GM23248 (cell line): ENCODE results near the gene ZNF831. TPM values are rescaled to one million over a fixed set of nuclear protein-coding genes. Genes with fewer than 3 reads are reported as not detected.

ENCODE experiments used
- DNase-seq: peaks from one replicate; pipeline ENCODE4 v3.0.0-alpha.2; 2015
- H2AFZ ChIP-seq: fragments of 200-600 bp; sonication (generic); 2 replicates; pipeline ENCODE4 v1.6.1; 2016; ENCODE audit warnings: antibody characterized with exemption
- H3F3A ChIP-seq: fragments of 200-600 bp; sonication (generic); 2 replicates; pipeline ENCODE4 v1.6.1; 2016; ENCODE audit warnings: mild to moderate bottlenecking, antibody characterized with exemption, mixed run types; ENCODE audit not compliant: insufficient read depth
- H3K27ac ChIP-seq: fragments of 200-600 bp; sonication (generic); 2 replicates; pipeline ENCODE4 v1.5.1; 2016; ENCODE audit warnings: mild to moderate bottlenecking
- H3K27me3 ChIP-seq: fragments of 200-600 bp; sonication (generic); replicated peaks from 2 replicates; pipeline ENCODE4 v1.6.1; 2016; ENCODE audit warnings: mild to moderate bottlenecking; ENCODE audit not compliant: insufficient read depth
- H3K36me3 ChIP-seq: fragments of 200-600 bp; sonication (generic); 2 replicates; pipeline ENCODE4 v1.6.1; 2016; ENCODE audit warnings: low read depth, mild to moderate bottlenecking
- H3K4me1 ChIP-seq: fragments of 200-600 bp; sonication (generic); 2 replicates; pipeline ENCODE4 v1.6.1; 2016; ENCODE audit warnings: mild to moderate bottlenecking; ENCODE audit not compliant: insufficient read depth
- H3K4me2 ChIP-seq: fragments of 200-600 bp; sonication (generic); one replicate; pipeline ENCODE4 v1.6.1; 2016; ENCODE audit warnings: mild to moderate bottlenecking; ENCODE audit not compliant: unreplicated experiment
- H3K4me3 ChIP-seq: fragments of 200-600 bp; sonication (generic); 2 replicates; pipeline ENCODE4 v1.5.1; 2016; ENCODE audit warnings: mild to moderate bottlenecking
- H3K79me2 ChIP-seq: fragments of 200-600 bp; sonication (generic); 2 replicates; pipeline ENCODE4 v1.6.1; 2016; ENCODE audit warnings: mild to moderate bottlenecking; ENCODE audit not compliant: insufficient read depth
- H3K9ac ChIP-seq: fragments of 200-600 bp; sonication (generic); 2 replicates; pipeline ENCODE4 v1.6.1; 2016; ENCODE audit warnings: mild to moderate bottlenecking
- H3K9me2 ChIP-seq: fragments of 200-600 bp; sonication (generic); 2 replicates; pipeline ENCODE4 v1.6.1; 2016; ENCODE audit warnings: mixed run types, mild to moderate bottlenecking, moderate library complexity; ENCODE audit not compliant: insufficient read depth
- H3K9me3 ChIP-seq: fragments of 200-600 bp; sonication (generic); one replicate; pipeline ENCODE4 v1.6.1; 2017; ENCODE audit warnings: low read depth
- H4K20me1 ChIP-seq: fragments of 200-600 bp; sonication (generic); 2 replicates; pipeline ENCODE4 v1.6.0; 2016; ENCODE audit not compliant: insufficient read depth
- EZH2 ChIP-seq: fragments of 200-600 bp; sonication (generic); IDR thresholded peaks from 2 replicates; pipeline ENCODE4 v1.6.1; 2018; ENCODE audit warnings: antibody characterized with exemption, mild to moderate bottlenecking; ENCODE audit not compliant: insufficient read depth, poor library complexity, severe bottlenecking
- EZH2phosphoT487 ChIP-seq: fragments of 200-600 bp; sonication (generic); IDR thresholded peaks from 2 replicates; pipeline ENCODE4 v1.6.1; 2018; ENCODE audit warnings: antibody characterized with exemption, moderate library complexity, mild to moderate bottlenecking, low read depth; ENCODE audit not compliant: insufficient read depth
- WGBS, 2 experiments: methylation state at CpG; one replicate each; pipeline ENCODE4 v1.1.6; 2015 to 2017; ENCODE audit warnings: low lambda C conversion rate in 2 of 2, low coverage in 1 of 2; ENCODE audit errors: missing lambda C conversion rate in 2 of 2; 5-methylcytosine and 5-hydroxymethylcytosine counted together
- in situ Hi-C: fragments of 300-500 bp; cut with MboI; formaldehyde crosslinking; loops from 2 replicates; pipeline ENCODE4 v1.15.0; 2020
- polyA plus RNA-seq: library from polyadenylated mRNA; unstranded; fragments of >200 nt; fragmentation: Nextera tagmentation; extraction: Ambion mirVana; gene quantifications from 2 replicates; pipeline ENCODE4 v1.2.1, GENCODE V29; 2016
- total RNA-seq: library from RNA; depleted of rRNA; stranded (reverse); fragments of >200 nt; shearing (Covaris generic); gene quantifications from 2 replicates; pipeline ENCODE4 v1.2.3, GENCODE V29; 2014

ZNF831 gene
- total and polyA plus RNA-seq, 2 experiments from 2014 or later, result not detected

DNA sequence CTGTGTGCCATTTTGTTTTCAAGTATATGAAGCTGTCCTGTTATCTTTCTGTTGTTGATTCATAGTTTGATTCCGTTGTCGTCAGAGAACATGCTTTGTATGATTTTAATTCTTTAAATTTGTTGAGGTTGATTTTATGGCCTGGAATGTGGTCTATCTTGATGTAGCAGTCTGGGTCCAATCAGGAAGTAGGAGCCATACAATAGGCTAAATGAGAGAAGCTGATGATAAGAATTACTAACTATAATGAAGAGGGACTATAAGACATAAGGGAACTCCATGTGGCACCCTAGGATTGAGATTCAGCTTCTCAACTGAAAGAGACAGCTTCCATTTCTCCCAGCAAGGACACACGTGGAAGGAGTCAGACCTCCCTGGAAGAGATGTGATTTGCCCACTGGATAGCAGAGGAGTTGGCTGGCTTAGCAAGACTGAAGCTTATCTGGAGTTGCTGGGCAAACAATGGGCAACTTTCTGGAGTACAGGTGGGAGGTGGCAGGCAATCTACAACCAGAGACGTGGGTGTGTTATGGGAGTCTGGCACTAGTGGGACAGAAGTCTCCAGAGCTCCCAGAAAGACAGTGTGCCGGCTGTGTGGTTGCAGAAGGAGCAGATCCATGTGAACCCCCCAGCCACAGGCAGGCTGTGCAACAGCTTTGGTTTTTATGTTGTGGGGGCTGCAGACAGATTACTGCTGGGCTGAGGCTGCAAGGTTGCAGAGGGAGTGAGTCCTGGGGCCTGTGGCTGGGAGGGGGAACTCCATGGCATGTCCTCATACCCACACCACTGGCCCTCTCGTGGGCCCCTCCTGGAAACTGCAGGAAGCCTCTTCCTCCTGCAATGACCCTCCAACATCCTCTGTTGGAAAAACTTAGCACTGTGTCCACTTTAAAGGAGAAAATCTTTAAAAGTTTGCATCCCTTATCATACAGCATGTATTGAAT is 7.1 kb downstream of the ZNF831 start:
- in situ Hi-C loops, result no loop called here

GRCh38 chr20:59171986-59172385 is 8.4 kb downstream of the ZNF831 start:
- no peak for TF ChIP-seq EZH2phosphoT487
- TF ChIP-seq EZH2, result no peak
- Histone ChIP-seq H3K36me3 (no peaks in the 10 kb centered on the region), H3K27ac (no peak overlapping the region), H3K9me2 (no peaks in the 10 kb centered on the region), H3K9ac (no peak overlapping the region), H2AFZ (no peak overlapping the region), H3F3A (no peaks in the 10 kb centered on the region), H3K4me3 (no peak overlapping the region), H3K27me3 (no peaks in the 10 kb centered on the region; the same call in none of the 2 replicates), H3K9me3 (no peaks in the 10 kb centered on the region), H4K20me1 (no peaks in the 10 kb centered on the region), H3K4me2 (no peak overlapping the region), H3K4me1 (no peaks in the 10 kb centered on the region), H3K79me2 (no peaks in the 10 kb centered on the region)
- in situ Hi-C loops, result no loop called here
- WGBS, 2 experiments, result 48 to 49% methylated on average over 8 of the region's 8 CpGs
- no peak for DNase-seq

More for the DNA sequence above, 7.1 kb downstream of the ZNF831 start:
- no peaks in the 10 kb centered on the region for H3K4me1 ChIP-seq
- no peaks in the 10 kb centered on the region for H3K36me3 ChIP-seq
- no peaks in the 10 kb centered on the region for H3K9me3 ChIP-seq
- H2AFZ ChIP-seq, result no peak overlapping the region
- no peak overlapping the region for H3K4me3 ChIP-seq
- H4K20me1 ChIP-seq, result no peaks in the 10 kb centered on the region
- H3K4me2 ChIP-seq, result no peak overlapping the region
- no peaks in the 10 kb centered on the region for H3F3A ChIP-seq
- no peak for DNase-seq
- no peaks in the 10 kb centered on the region for H3K79me2 ChIP-seq
- no peak overlapping the region for H3K27ac ChIP-seq
- TF ChIP-seq EZH2, result no peak
- no peak for TF ChIP-seq EZH2phosphoT487
- 15 to 17% methylated on average over 6 of the region's 6 CpGs for WGBS, 2 experiments
- no peaks in the 10 kb centered on the region for H3K9me2 ChIP-seq
- no peaks in the 10 kb centered on the region; the same call in none of the 2 replicates for H3K27me3 ChIP-seq
- H3K9ac ChIP-seq, result no peak overlapping the region

DNA sequence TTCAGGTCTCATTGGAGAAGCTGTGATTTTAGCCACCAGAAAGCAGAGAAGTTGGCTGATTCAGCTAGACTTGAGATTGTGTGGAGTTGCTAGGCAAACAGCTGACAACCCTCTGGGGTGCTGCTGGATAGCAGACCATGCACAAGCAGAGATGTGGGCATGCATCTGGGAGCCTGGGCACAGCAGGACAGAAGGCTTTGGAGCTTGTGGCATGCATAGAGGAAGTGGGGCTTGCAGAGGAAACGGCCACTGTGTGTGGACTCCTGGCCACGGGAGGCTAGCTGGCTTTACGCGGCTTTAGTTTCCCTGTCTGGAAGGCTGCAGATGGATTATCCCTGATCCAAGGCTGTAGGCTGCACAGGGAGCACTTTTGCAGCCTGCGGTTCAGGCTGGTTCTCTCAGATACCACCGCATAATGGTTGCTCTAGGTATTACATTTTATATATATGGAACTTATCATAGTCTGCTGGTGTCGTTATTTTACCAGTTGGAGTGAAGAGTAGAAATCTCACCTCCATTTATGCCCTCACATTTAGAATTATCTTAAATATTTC is 10.4 kb downstream of the ZNF831 start:
- Histone ChIP-seq H3K36me3 (no peaks in the 10 kb centered on the region), H3K4me2 (no peak overlapping the region), H3K9me3 (no peaks in the 10 kb centered on the region), H3K27ac (no peak overlapping the region), H3K9ac (no peak overlapping the region), H3K27me3 (peaks cover 7% of the 10 kb centered on the region), H3F3A (no peaks in the 10 kb centered on the region), H3K4me3 (no peak overlapping the region), H4K20me1 (no peaks in the 10 kb centered on the region), H2AFZ (no peak overlapping the region), H3K4me1 (no peaks in the 10 kb centered on the region), H3K9me2 (no peaks in the 10 kb centered on the region), H3K79me2 (no peaks in the 10 kb centered on the region)
- no peak for DNase-seq
- TF ChIP-seq EZH2 (no peak), EZH2phosphoT487 (no peak)
- WGBS, 2 experiments, result 57 to 67% methylated on average over 7 of the region's 7 CpGs
- in situ Hi-C loops, result no loop called here

GRCh38 chr20:59175002-59175401 is 11.4 kb downstream of the ZNF831 start:
- no peaks in the 10 kb centered on the region for H3F3A ChIP-seq
- H3K9me2 ChIP-seq, result no peaks in the 10 kb centered on the region
- H3K4me3 ChIP-seq, result no peak overlapping the region
- no peaks in the 10 kb centered on the region for H3K9me3 ChIP-seq
- peaks cover 7% of the 10 kb centered on the region for H3K27me3 ChIP-seq
- H3K4me2 ChIP-seq, result no peak overlapping the region
- H2AFZ ChIP-seq, result no peak overlapping the region
- H3K27ac ChIP-seq, result no peak overlapping the region
- no peaks in the 10 kb centered on the region for H3K4me1 ChIP-seq
- no peak for TF ChIP-seq EZH2
- no peak for TF ChIP-seq EZH2phosphoT487
- in situ Hi-C loops, result no loop called here
- WGBS, 2 experiments, result 6 to 9% methylated on average over 1 of the region's 1 CpG
- no peaks in the 10 kb centered on the region for H3K36me3 ChIP-seq
- H4K20me1 ChIP-seq, result no peaks in the 10 kb centered on the region
- no peak overlapping the region for H3K9ac ChIP-seq
- H3K79me2 ChIP-seq, result no peaks in the 10 kb centered on the region
- no peak for DNase-seq
